DND-41 (cell line): ENCODE results near the gene BSG.
A peak's percentile ranks its signal among the peaks of the same experiment; 100 is the strongest.

ENCODE experiments used
- ATAC-seq: fragments of 200-7000 bp; cut with Tn5 transposase; 3 replicates; pipeline ENCODE4 v1.9.1; 2021; ENCODE audit warnings: low read depth; ENCODE audit not compliant: insufficient read depth
- DNase-seq: peaks from one replicate; pipeline ENCODE4 v3.0.0-alpha.2; 2020
- H2AFZ ChIP-seq: 2 replicates; pipeline ENCODE4 v1.6.0; 2012; ENCODE audit warnings: low read depth, low read length
- H3K27ac ChIP-seq: 2 replicates; pipeline ENCODE4 v1.5.1; 2012; ENCODE audit warnings: low read length, inconsistent platforms
- H3K27me3 ChIP-seq: fragments of 200-600 bp; sonication (generic); 2 replicates; pipeline ENCODE4 v1.6.0; 2012; ENCODE audit warnings: low read length, mild to moderate bottlenecking, inconsistent platforms; ENCODE audit not compliant: insufficient read depth, poor library complexity
- H3K36me3 ChIP-seq: 2 replicates; pipeline ENCODE4 v1.5.1; 2012; ENCODE audit warnings: low read length, inconsistent platforms; ENCODE audit not compliant: insufficient read depth
- H3K4me1 ChIP-seq: 2 replicates; pipeline ENCODE4 v1.5.1; 2012; ENCODE audit warnings: mild to moderate bottlenecking, low read length; ENCODE audit not compliant: insufficient read depth
- H3K4me2 ChIP-seq: 2 replicates; pipeline ENCODE4 v1.6.0; 2012; ENCODE audit warnings: mild to moderate bottlenecking, moderate library complexity, low read length, inconsistent platforms; ENCODE audit not compliant: insufficient read depth
- H3K4me3 ChIP-seq, 2 experiments: fragments of 200-600 bp in 1 of 2; shearing (Covaris generic) in 1 of 2; 2 replicates each; pipeline ENCODE4 v1.5.1; 2012 to 2016; ENCODE audit warnings: inconsistent platforms in 2 of 2, low read length in 2 of 2, mild to moderate bottlenecking in 2 of 2, low read depth in 1 of 2, moderate library complexity in 1 of 2
- H3K79me2 ChIP-seq: 2 replicates; pipeline ENCODE4 v1.6.0; 2012; ENCODE audit warnings: low read length, inconsistent platforms; ENCODE audit not compliant: insufficient read depth
- H3K9ac ChIP-seq: 2 replicates; pipeline ENCODE4 v1.6.0; 2012; ENCODE audit warnings: low read depth, mild to moderate bottlenecking, inconsistent platforms, low read length, moderate library complexity
- H3K9me3 ChIP-seq: 2 replicates; pipeline ENCODE4 v1.5.1; 2012; ENCODE audit warnings: low read length, moderate library complexity, mild to moderate bottlenecking, inconsistent platforms; ENCODE audit not compliant: insufficient read depth, severe bottlenecking
- H4K20me1 ChIP-seq: 2 replicates; pipeline ENCODE4 v1.6.0; 2012; ENCODE audit warnings: low read length; ENCODE audit not compliant: insufficient read depth
- EZH2 ChIP-seq: IDR thresholded peaks from 3 replicates; pipeline ENCODE4 v1.6.1; 2012; ENCODE audit warnings: borderline replicate concordance, low read depth, mild to moderate bottlenecking, moderate library complexity, low read length, inconsistent platforms; ENCODE audit not compliant: severe bottlenecking
- TF ChIP-seq, protein P1 (sequence below): IDR thresholded peaks from 2 replicates; pipeline ENCODE4 v1.5.1; 2012; ENCODE audit warnings: borderline replicate concordance, low read length, moderate library complexity, mild to moderate bottlenecking; ENCODE audit not compliant: poor library complexity, severe bottlenecking; ENCODE audit errors: extremely low read depth

The BSG gene

DNA sequence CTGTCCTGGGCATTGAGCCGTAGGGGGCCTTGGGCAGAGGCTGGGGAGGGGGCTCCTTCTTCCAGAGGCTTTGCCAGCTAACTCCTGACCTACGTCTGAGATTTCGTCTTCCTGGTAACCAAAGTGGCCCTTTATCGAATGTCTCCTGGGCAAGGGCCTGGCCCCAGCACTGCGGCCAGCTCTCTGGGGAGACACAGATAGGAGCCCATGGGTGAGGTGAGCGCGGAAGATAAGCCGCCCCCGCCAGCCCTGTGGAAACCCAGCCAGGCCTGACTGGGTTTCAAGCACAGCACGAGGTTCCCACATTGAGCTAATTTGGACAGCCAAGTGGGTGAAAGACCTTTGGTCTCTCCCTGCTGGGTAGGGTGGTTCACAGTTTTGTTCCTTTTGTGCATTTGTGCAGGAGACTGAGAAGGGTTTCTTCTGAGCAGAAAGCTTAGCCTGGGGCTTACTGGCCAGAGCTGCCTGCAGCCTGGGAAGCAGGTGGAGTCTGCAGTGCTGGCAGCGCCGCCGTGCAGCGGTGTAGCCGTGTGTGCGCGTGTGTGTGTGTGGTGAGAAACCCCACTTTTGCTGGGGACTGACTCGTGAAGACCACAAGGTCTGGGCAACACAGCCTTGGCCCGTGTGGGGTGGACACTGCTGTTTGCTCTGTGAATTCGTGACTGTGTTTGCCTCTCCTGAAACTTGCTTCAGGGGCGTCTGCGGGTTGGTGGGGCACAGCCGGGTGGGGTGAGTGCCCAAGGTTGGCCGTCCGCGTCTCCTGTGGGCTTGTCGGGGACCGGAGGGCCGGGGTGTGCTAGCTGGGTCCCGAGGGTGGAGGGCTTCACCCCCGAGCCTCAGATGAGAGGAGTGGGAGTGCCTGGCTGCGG is 2.5 kb downstream of the BSG start:
- H3K27ac ChIP-seq = peak overlapping the region; percentile 29

DNA sequence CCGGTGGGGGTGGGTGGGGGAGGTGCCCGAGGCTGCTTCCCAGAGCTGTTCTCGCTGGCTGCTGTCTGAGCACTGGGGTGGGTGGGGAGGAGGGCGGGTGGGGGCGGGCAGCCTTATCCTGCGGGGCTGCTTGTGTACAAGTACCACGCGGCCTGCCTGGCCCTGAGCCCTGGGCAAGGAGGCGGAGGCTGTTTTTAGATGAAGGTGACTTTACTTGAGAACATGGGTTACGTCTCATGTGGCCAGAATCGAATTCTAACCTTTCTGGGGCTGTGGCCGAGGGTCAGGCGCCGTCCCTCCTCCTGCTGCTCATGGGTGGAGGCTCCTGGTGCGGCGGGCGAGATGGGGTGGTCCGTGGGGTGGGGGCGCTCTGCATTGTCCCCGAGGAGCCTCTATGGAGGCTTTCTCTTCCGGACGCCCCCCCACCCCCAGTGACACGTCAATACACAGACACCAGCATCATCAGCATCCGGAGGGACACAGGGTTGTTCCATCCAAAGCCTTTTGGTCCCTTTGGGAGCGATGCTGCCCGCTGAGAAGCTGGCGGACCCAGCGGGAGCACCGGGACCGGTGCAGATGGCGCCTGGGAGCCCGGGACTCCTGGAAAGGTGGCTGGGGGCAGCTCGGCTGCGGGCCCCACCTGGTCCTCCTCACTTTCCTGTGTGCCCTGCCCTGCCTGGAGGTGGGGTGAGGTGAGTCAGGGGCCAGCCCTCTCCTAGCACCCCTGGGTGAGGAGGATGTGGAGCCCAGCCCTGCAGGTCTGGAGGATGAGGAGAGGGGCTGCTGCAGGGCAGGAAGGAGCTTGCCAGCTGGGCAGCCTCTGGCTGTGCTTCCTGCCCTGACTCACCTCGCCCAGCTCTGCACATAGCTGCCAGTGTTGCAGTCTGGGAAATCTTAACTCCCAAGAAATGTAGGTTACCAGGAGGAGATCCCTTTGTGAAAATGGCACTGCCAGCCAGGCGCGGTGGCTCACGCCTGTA is 3.4 kb downstream of the BSG start:
- Histone ChIP-seq H3K9me3 (no peaks in the 10 kb centered on the region), H3K4me1 (peaks cover 35% of the 10 kb centered on the region), H3K4me3 (no peak overlapping the region), H3K27ac (no peak overlapping the region), H3K79me2 (peaks cover 82% of the 10 kb centered on the region), H3K9ac (no peak overlapping the region), H3K27me3 (no peaks in the 10 kb centered on the region), H3K4me2 (peak overlapping the region; percentile 72; the same call in 1 of the 2 replicates), H2AFZ (no peak overlapping the region), H4K20me1 (peaks cover 73% of the 10 kb centered on the region), H3K36me3 (peaks cover 52% of the 10 kb centered on the region)
- DNase-seq (no peak), ATAC-seq (no peak)
- TF ChIP-seq, protein P1, sequence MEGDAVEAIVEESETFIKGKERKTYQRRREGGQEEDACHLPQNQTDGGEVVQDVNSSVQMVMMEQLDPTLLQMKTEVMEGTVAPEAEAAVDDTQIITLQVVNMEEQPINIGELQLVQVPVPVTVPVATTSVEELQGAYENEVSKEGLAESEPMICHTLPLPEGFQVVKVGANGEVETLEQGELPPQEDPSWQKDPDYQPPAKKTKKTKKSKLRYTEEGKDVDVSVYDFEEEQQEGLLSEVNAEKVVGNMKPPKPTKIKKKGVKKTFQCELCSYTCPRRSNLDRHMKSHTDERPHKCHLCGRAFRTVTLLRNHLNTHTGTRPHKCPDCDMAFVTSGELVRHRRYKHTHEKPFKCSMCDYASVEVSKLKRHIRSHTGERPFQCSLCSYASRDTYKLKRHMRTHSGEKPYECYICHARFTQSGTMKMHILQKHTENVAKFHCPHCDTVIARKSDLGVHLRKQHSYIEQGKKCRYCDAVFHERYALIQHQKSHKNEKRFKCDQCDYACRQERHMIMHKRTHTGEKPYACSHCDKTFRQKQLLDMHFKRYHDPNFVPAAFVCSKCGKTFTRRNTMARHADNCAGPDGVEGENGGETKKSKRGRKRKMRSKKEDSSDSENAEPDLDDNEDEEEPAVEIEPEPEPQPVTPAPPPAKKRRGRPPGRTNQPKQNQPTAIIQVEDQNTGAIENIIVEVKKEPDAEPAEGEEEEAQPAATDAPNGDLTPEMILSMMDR = no peak
- TF ChIP-seq EZH2 = no peak

More for the DNA sequence above, 2.5 kb downstream of the BSG start:
- H2AFZ ChIP-seq = no peak overlapping the region
- peaks cover 44% of the 10 kb centered on the region for H3K36me3 ChIP-seq
- no peaks in the 10 kb centered on the region for H3K27me3 ChIP-seq
- ATAC-seq = no peak
- no peak for DNase-seq
- TF ChIP-seq EZH2 = no peak
- TF ChIP-seq, protein P1 = no peak
- H4K20me1 ChIP-seq = peaks cover 65% of the 10 kb centered on the region
- peak overlapping the region; percentile 34 for H3K9ac ChIP-seq
- H3K4me3 ChIP-seq = peak overlapping the region in 1 of 2 experiments; percentile 40; a peak in 2 of 4 replicates
- peaks cover 75% of the 10 kb centered on the region for H3K79me2 ChIP-seq
- H3K4me2 ChIP-seq = peak overlapping the region; percentile 72
- H3K9me3 ChIP-seq = no peaks in the 10 kb centered on the region
- peaks cover 36% of the 10 kb centered on the region for H3K4me1 ChIP-seq

DNA sequence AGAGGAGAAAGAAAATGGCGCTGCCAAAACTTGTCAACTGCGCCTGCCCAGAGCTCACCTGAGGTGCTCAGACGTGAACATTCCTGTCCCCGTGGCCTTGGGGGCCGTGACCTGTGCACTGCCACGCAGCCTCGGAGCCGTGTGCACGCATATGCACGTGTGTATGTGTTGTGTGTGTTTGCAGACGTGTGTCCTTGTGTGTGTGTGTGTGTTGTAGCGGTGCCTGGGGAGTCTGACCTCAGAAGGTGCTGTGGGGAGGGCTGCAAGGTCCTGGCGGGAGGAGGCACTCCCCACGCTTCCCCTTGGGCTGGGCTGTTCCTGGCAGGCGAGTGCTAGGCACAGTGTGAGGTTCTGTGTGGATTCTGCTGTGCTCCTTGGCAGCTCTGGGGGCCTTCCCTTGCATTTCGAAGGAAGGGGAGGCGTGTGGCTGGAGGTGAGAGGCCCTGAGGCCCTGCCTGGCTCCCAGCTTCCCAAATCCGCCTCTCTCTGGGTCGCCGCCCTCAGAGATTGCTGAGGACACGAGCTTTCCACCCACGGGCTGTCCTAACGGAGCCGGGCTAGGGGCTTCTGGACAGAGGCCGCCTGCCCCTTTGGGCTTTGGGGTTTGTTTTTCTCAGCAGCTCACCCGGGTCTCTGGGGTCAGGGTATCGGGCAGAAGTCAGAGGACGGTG is 4.5 kb downstream of the BSG start:
- Histone ChIP-seq H3K27me3 (no peaks in the 10 kb centered on the region), H3K4me3 (no peak overlapping the region), H3K4me2 (peak overlapping the region; percentile 1; the same call in 1 of the 2 replicates), H3K36me3 (peaks cover 61% of the 10 kb centered on the region), H3K9ac (no peak overlapping the region), H4K20me1 (peaks cover 82% of the 10 kb centered on the region), H2AFZ (no peak overlapping the region), H3K79me2 (peaks cover 85% of the 10 kb centered on the region), H3K4me1 (peaks cover 31% of the 10 kb centered on the region), H3K27ac (no peak overlapping the region), H3K9me3 (no peaks in the 10 kb centered on the region)
- ATAC-seq (no peak), DNase-seq (no peak)
- TF ChIP-seq, protein P1 = no peak
- no peak for TF ChIP-seq EZH2
